ENCODE results near the gene GCH1.
A peak's percentile ranks its signal among the peaks of the same experiment; 100 is the strongest.

Gene GCH1

GRCh38 chr14:54837508-54838149 lies 65.0 kb downstream of the GCH1 start:
- in situ Hi-C loops (cut with HindIII; ENCODE audit: low pct_ligation_motif_present, low pct_unique_long_range_greater_than_20kb, low sequenced_read_pairs), result no loop called here
- no peak for DNase-seq

DNA sequence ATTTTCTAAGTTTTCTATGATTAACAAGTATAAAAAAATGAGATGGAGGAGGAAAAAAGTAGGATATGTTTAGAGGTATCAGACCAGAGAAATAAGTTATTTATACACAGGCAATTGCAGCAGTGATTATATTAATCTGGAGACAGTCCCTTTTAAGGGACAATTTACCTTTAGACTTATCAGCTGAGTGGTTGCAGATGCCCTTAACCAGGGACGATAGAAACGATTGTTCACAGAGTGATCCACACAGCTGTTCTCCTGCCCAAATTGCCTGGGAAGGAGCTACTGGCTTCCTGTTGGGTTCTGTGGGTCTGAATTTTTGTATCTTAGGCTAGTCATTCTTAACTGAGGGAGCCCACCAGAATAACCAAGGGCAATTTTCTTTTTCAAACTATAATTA lies 66.4 kb downstream of the GCH1 start:
- in situ Hi-C loops (cut with HindIII; ENCODE audit: low pct_ligation_motif_present, low pct_unique_long_range_greater_than_20kb, low sequenced_read_pairs), result no loop called here
- DNase-seq, result no peak

DNA sequence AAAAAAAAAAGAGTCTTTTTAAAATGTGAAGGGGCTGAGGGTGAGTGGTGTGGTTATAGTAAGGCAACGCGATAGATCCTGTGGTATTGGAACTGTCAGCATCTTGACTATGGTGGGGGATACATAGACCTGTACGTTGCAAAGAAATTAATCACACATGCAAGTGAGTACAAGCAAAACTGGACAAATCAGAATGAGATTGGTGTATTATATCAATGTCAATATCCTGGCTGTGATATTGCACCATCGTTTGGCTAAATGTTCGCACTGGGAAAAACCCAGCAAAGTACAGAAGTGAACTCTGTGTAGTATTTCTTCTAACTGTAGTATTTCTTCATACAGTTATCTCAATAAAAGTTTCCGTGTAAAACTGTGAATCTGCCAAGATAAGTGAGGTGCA lies 67.9 kb downstream of the GCH1 start:
- DNase-seq, result no peak
- in situ Hi-C loops (cut with HindIII; ENCODE audit: low pct_ligation_motif_present, low pct_unique_long_range_greater_than_20kb, low sequenced_read_pairs), result no loop called here

GRCh38 chr14:54834081-54834480 lies 68.5 kb downstream of the GCH1 start:
- in situ Hi-C loops (cut with HindIII; ENCODE audit: low pct_ligation_motif_present, low pct_unique_long_range_greater_than_20kb, low sequenced_read_pairs), result no loop called here
- DNase-seq, result no peak

GRCh38 chr14:54830650-54831049 lies 72.0 kb downstream of the GCH1 start:
- DNase-seq, result no peak
- in situ Hi-C loops (cut with HindIII; ENCODE audit: low pct_ligation_motif_present, low pct_unique_long_range_greater_than_20kb, low sequenced_read_pairs), result no loop called here

DNA sequence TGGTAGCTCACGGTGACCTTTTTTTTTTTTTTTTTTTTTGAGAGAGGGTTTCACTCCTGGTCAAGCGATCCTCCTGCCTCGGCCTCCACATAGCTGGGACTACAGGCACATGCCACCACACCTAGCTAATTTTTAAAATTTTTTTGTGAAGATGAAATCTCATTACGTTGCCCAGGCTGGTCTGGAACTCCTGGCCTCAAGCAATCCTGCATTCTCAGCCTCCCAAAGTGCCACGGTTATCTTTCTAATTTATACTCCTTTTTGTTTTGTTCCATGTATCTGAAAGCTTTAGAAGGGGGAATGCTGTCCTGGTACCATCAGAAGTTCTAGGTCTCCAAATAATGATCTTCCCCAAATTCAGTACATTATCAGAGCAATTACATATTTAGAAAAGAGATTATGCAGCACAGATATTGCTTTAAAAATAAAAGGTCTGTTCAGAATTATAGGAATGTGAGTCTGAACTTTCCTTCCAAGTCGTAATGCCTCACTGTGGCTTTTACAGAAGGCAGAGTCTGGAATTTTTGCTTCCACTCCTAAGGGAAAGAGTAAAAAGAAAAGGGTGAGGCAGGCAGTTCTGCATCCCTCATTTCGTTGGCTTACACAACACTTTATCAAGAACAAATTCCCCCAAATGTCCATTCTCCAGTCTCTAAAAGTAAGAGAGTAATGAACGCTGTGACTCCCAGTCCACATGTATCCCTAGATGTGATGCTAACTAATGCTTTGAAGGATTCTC lies 73.0 kb downstream of the GCH1 start:
- in situ Hi-C loops (cut with HindIII; ENCODE audit: low pct_ligation_motif_present, low pct_unique_long_range_greater_than_20kb, low sequenced_read_pairs), result no loop called here
- DNase-seq, result no peak

DNA sequence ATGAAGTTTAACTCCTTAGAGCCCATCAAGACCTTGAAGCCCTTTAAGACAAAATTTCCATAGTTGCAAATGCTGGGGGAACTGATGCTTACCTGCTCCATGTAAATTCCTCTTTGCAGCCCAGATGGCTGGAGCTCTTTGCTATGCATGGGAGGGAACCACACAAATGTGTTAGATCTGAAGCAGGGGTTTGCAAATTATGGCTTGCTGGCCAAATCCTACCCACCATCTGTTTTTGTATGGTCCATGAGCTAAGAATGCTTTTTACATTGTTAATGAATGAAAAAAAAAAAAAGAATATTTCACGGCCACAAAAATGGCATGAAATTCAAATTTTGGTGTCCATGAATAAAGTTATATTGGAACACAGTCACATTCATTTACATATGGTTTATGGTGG lies 74.6 kb downstream of the GCH1 start:
- DNase-seq, result no peak
- in situ Hi-C loops (cut with HindIII; ENCODE audit: low pct_ligation_motif_present, low pct_unique_long_range_greater_than_20kb, low sequenced_read_pairs), result no loop called here

- DNase-seq, result no peak
- in situ Hi-C loops (cut with HindIII; ENCODE audit: low pct_ligation_motif_present, low pct_unique_long_range_greater_than_20kb, low sequenced_read_pairs), result no loop called here
Measured at GRCh38 chr14:54823757-54824549, 78.7 kb downstream of the GCH1 start.

GRCh38 chr14:54822685-54823084 lies 79.9 kb downstream of the GCH1 start:
- in situ Hi-C loops (cut with HindIII; ENCODE audit: low pct_ligation_motif_present, low pct_unique_long_range_greater_than_20kb, low sequenced_read_pairs), result no loop called here
- no peak for DNase-seq

GRCh38 chr14:54818201-54819133 lies 84.2 kb downstream of the GCH1 start:
- in situ Hi-C loops (cut with HindIII; ENCODE audit: low pct_ligation_motif_present, low pct_unique_long_range_greater_than_20kb, low sequenced_read_pairs), result no loop called here
- DNase-seq, result peak; percentile 64

DNA sequence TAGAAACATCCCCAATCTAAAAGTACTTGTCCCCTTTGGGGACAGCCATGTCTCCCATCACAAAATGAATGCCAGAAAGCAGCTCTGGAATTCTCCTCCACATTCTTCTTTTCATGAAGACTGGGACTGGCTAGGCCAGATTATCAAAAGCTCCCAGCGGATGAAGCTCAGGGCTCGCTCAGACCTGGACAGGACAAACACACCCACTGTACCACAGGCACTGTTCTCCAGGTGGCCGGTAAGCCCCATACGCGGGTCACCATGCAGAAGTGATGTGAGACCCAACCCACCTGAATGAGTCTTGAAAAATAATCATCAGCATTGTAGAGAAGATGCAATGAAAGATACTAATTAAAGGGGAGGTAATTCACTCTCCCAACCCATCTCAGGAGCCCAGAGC lies 85.1 kb downstream of the GCH1 start:
- in situ Hi-C loops (cut with HindIII; ENCODE audit: low pct_ligation_motif_present, low pct_unique_long_range_greater_than_20kb, low sequenced_read_pairs), result no loop called here
- DNase-seq, result no peak

DNA sequence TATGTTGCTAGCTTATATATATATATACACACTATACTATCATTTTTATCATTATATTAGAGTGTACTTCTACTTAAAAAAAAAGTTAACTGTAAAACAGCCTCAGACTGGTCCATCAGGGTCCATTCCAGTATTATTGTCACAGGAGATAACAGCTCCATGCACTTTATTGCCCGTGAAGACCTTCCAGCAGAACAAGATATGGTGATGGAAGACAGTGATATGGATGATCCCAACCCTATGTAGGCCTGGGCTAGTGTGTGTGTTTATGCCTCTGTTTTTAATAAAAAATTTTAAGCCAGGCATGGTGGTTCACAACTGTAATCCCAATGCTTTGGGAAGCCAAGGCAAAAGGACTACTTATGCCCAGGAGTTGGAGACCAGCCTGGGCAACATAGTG lies 86.2 kb downstream of the GCH1 start:
- in situ Hi-C loops (cut with HindIII; ENCODE audit: low pct_ligation_motif_present, low pct_unique_long_range_greater_than_20kb, low sequenced_read_pairs), result no loop called here
- DNase-seq, result no peak

DNA sequence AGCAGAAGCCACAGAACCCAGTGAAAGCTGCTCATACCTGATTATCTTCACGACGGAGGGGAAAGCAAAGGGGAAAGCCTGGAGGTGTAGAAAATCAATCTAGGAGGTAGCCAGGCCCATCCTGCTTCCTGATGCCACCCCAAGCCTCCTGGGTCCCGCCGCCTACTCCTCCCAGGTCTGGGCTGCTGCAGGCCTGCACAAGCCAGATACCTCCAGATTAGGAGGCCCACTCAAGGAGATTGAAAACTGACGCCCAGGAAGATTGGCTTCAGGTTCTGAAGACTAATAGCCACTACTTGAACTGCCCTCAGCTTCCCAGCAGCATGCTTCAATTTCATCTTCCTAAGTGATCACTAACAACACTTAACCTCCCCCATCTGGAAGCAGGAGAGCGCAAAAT lies 87.1 kb downstream of the GCH1 start:
- DNase-seq, result no peak
- in situ Hi-C loops (cut with HindIII; ENCODE audit: low pct_ligation_motif_present, low pct_unique_long_range_greater_than_20kb, low sequenced_read_pairs), result no loop called here

DNA sequence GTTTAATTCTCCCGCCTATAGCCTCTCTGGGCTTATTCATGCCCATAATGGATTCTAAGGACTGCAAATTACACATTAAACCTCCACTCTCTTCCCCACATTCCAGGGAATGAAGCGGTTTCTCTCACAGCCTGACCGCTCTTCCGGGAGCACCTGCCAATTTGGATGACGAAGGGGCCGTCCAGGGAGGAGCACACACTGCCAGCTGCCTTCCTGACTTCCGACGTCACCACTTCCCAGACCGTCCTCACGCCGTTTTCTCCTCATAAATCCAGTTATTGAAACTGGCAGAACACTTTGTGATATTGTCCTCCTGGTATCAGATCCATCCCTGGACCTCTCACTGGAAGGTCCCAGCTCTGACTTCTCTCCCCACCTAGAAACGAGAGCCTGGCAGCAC lies 87.6 kb downstream of the GCH1 start:
- in situ Hi-C loops (cut with HindIII; ENCODE audit: low pct_ligation_motif_present, low pct_unique_long_range_greater_than_20kb, low sequenced_read_pairs), result no loop called here

DNA sequence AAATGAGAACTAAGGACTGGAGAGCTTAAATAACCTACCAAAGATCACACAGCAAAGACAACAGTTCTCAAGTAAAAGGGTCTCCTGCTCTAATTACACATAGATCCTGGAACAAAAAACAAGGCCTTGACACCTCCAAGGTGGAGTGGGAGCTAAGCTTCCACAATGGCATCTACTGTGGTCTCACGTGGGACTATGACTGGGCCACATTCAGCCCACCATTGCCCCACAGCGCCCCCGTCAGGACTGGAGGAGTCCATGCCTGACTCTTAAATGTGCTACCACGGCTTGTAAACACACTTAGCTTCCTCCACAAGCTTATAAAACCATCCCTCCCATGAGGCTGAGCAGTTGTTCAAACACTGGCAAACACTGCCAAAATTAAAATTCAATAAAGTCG lies 88.5 kb downstream of the GCH1 start:
- in situ Hi-C loops (cut with HindIII; ENCODE audit: low pct_ligation_motif_present, low pct_unique_long_range_greater_than_20kb, low sequenced_read_pairs), result no loop called here

More for the DNA sequence above, 87.6 kb downstream of the GCH1 start:
- DNase-seq, result peak; percentile 86

DNA sequence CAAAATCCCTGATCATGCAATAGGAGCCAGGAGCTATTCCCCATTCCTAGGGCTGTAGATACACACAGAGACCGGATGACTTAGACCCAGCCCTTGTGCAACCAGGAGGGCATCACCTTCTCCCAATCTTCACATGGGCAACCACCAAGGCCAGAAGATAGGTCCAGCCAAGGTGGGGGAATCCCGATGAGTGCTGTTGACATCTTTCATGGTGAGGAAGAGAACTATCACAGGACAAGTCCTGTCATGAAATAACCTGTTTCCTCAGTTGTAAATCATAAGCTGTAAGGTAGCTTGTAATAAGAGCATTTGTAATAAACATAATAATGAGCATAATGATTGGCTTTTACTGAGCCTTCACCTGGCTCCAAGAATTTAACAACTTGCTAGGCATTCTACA lies 89.5 kb downstream of the GCH1 start:
- DNase-seq, result no peak
- in situ Hi-C loops (cut with HindIII; ENCODE audit: low pct_ligation_motif_present, low pct_unique_long_range_greater_than_20kb, low sequenced_read_pairs), result no loop called here

More for the DNA sequence above, 88.5 kb downstream of the GCH1 start:
- DNase-seq, result peak; percentile 64

- DNase-seq, result no peak
- in situ Hi-C loops (cut with HindIII; ENCODE audit: low pct_ligation_motif_present, low pct_unique_long_range_greater_than_20kb, low sequenced_read_pairs), result no loop called here
Measured at GRCh38 chr14:54812617-54813016, 90.0 kb downstream of the GCH1 start.

GRCh38 chr14:54809767-54810166 lies 92.9 kb downstream of the GCH1 start:
- in situ Hi-C loops (cut with HindIII; ENCODE audit: low pct_ligation_motif_present, low pct_unique_long_range_greater_than_20kb, low sequenced_read_pairs), result no loop called here
- no peak for DNase-seq

Measured in ACHN (cell line).